PC-9 (cell line): ENCODE data around the gene RNF225. TPM values are rescaled to one million over a fixed set of nuclear protein-coding genes. Genes with fewer than 3 reads are reported as not detected.

ENCODE experiments used
- BruUV-seq: library from RNA; stranded (reverse); fragments of 400-500 nt; replicated peaks from 2 replicates; lab custom pipeline; 2021; lab: Mats Ljungman, UMichigan
- CTCF ChIA-PET: fragments of 300-600 bp; sonication (Branson Sonifier 250); formaldehyde crosslinking; loops from one replicate; lab custom pipeline; 2022; ENCODE audit warnings: antibody characterized with exemption; lab: Charles Lee
- POLR2A ChIA-PET: fragments of 300-600 bp; sonication (Branson Sonifier 250); formaldehyde crosslinking; loops from one replicate; lab custom pipeline; 2022; ENCODE audit warnings: antibody characterized with exemption; ENCODE audit not compliant: unreplicated experiment; lab: Charles Lee
- DNase-seq, 2 experiments: peaks; one replicate each; pipeline versions ENCODE4 v3.0.0 to v3.0.0-alpha.2; 2015 to 2022; ENCODE audit warnings: mixed read lengths in 1 of 2
- H2AFZ ChIP-seq: fragments of 200-600 bp; sonication (generic); 2 replicates; pipeline ENCODE4 v1.8.1; 2017; ENCODE audit warnings: antibody characterized with exemption
- H3F3A ChIP-seq: fragments of 200-600 bp; sonication (generic); 2 replicates; pipeline ENCODE4 v1.8.1; 2017; ENCODE audit warnings: antibody characterized with exemption, mild to moderate bottlenecking, low read depth; ENCODE audit not compliant: insufficient read depth
- H3K27ac ChIP-seq: fragments of 200-600 bp; sonication (generic); 2 replicates; pipeline ENCODE4 v1.6.1; 2016; ENCODE audit warnings: mixed run types
- H3K27me3 ChIP-seq: fragments of 200-600 bp; sonication (generic); 2 replicates; pipeline ENCODE4 v1.6.1; 2016; ENCODE audit warnings: low read depth, mixed run types; ENCODE audit not compliant: insufficient read depth
- H3K36me3 ChIP-seq: fragments of 200-600 bp; sonication (generic); 2 replicates; pipeline ENCODE4 v1.6.1; 2016; ENCODE audit warnings: low read depth, mixed run types
- H3K4me1 ChIP-seq: fragments of 200-600 bp; sonication (generic); replicated peaks from 2 replicates; pipeline ENCODE4 v1.6.1; 2016; ENCODE audit warnings: mixed run types; ENCODE audit not compliant: insufficient read depth
- H3K4me2 ChIP-seq: fragments of 200-600 bp; sonication (generic); 2 replicates; pipeline ENCODE4 v1.6.1; 2017; ENCODE audit warnings: mixed run types
- H3K4me3 ChIP-seq: fragments of 200-600 bp; sonication (generic); 2 replicates; pipeline ENCODE4 v1.6.1; 2016; ENCODE audit warnings: mixed run types
- H3K79me2 ChIP-seq: fragments of 200-600 bp; sonication (generic); 2 replicates; pipeline ENCODE4 v1.6.1; 2017; ENCODE audit warnings: low read depth, mixed run types
- H3K9me2 ChIP-seq: fragments of 200-600 bp; sonication (generic); 2 replicates; pipeline ENCODE4 v1.8.1; 2017; ENCODE audit warnings: mild to moderate bottlenecking; ENCODE audit not compliant: insufficient read depth
- H3K9me3 ChIP-seq: fragments of 200-600 bp; sonication (generic); 2 replicates; pipeline ENCODE4 v1.8.1; 2016; ENCODE audit warnings: low read depth; ENCODE audit not compliant: insufficient read depth
- H4K20me1 ChIP-seq: fragments of 200-600 bp; sonication (generic); 2 replicates; pipeline ENCODE4 v1.8.1; 2017; ENCODE audit not compliant: insufficient read depth
- EZH2 ChIP-seq: fragments of 200-600 bp; sonication (generic); IDR thresholded peaks from 2 replicates; pipeline ENCODE4 v1.8.0; 2017; ENCODE audit warnings: antibody characterized with exemption, low read depth
- intact Hi-C: fragments of 100-400 bp; cut with micrococcal nuclease; formaldehyde crosslinking; loops from one replicate; pipeline ENCODE4 v1.10.0; 2022; ENCODE audit not compliant: unreplicated experiment
- total RNA-seq: library from RNA; stranded (reverse); gene quantifications from 2 replicates; pipeline ENCODE4 v1.2.3, GENCODE V29; 2021
- TF ChIP-seq, protein P1 (sequence below): fragments of 200-600 bp; sonication (generic); conservative IDR thresholded peaks from 2 replicates; pipeline ENCODE4 v1.6.1; 2017; ENCODE audit warnings: mixed run types, antibody characterized with exemption, mild to moderate bottlenecking, moderate library complexity

Gene RNF225
- total RNA-seq, 1 experiment from 2014 or later, result 0.61 TPM

DNA sequence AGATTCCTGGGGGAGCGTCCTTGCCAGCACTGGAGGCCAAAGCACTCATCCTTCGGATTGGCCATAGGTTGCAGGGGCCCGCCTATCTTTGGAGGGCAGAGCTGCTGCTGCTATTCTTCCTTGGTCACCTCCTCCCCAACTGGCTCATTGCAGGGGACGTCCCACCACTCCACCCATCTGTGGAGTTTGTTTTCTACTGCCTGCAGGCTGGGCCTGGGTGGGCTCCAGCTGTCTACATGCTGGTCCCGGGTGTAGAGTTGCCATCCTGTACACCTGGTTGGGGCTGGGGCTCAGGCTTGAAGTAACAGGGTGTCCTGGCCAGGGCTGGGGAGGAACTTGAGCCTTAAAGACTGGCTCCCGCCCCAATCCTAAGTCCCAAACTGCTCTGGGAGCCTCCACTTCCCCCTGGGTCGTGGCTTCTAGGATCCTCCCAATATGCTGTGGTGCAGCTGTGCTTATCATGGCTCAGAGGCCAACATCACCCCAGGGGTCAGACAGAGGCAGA is 2.1 kb downstream of the RNF225 start:
- no peak overlapping the region for H2AFZ ChIP-seq
- peaks cover 35% of the 10 kb centered on the region for H3F3A ChIP-seq
- peaks cover 10% of the 10 kb centered on the region; the same call in 1 of the 2 replicates for H3K79me2 ChIP-seq
- H3K4me1 ChIP-seq, result peaks cover 32% of the 10 kb centered on the region
- H4K20me1 ChIP-seq, result peaks cover 12% of the 10 kb centered on the region
- H3K4me3 ChIP-seq, result no peak overlapping the region
- no peak for DNase-seq
- CTCF ChIA-PET, result no interaction called here
- no peaks in the 10 kb centered on the region for H3K9me2 ChIP-seq
- no peak overlapping the region for H3K27ac ChIP-seq
- POLR2A ChIA-PET, result no interaction called here
- TF ChIP-seq, protein P1, sequence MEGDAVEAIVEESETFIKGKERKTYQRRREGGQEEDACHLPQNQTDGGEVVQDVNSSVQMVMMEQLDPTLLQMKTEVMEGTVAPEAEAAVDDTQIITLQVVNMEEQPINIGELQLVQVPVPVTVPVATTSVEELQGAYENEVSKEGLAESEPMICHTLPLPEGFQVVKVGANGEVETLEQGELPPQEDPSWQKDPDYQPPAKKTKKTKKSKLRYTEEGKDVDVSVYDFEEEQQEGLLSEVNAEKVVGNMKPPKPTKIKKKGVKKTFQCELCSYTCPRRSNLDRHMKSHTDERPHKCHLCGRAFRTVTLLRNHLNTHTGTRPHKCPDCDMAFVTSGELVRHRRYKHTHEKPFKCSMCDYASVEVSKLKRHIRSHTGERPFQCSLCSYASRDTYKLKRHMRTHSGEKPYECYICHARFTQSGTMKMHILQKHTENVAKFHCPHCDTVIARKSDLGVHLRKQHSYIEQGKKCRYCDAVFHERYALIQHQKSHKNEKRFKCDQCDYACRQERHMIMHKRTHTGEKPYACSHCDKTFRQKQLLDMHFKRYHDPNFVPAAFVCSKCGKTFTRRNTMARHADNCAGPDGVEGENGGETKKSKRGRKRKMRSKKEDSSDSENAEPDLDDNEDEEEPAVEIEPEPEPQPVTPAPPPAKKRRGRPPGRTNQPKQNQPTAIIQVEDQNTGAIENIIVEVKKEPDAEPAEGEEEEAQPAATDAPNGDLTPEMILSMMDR, result no peak
- TF ChIP-seq EZH2, result no peak
- no TSS peak for BruUV-seq
- H3K36me3 ChIP-seq, result no peaks in the 10 kb centered on the region
- H3K27me3 ChIP-seq, result no peaks in the 10 kb centered on the region
- intact Hi-C loops, result no loop called here
- H3K4me2 ChIP-seq, result no peak overlapping the region
- H3K9me3 ChIP-seq, result no peaks in the 10 kb centered on the region

DNA sequence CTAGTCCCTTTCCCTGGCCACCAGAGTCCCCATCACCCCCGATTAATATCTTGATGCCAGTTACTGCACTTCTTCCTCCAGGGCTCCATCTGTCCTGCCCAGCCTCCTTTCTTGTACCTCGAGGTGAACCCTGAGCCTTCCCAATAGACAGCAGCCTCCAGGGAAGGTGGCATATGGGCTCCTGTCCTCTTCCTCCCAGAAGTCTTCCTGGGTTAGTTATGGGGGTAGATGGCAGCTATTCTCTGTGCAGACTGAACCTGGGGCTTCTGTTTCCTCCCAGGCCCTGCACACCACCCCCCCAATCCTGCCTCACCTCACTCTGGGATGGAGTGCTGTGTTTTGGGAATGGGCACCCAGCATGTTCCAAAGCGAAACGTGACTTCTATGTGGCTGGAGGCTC is 2.6 kb downstream of the RNF225 start:
- Histone ChIP-seq H3K27ac (no peak overlapping the region), H3K36me3 (no peaks in the 10 kb centered on the region), H3K9me2 (no peaks in the 10 kb centered on the region), H3K9me3 (no peaks in the 10 kb centered on the region), H3K4me2 (no peak overlapping the region), H2AFZ (no peak overlapping the region), H3K4me3 (no peak overlapping the region), H4K20me1 (peaks cover 10% of the 10 kb centered on the region; the same call in 1 of the 2 replicates), H3K27me3 (no peaks in the 10 kb centered on the region), H3F3A (peaks cover 30% of the 10 kb centered on the region), H3K79me2 (peaks cover 11% of the 10 kb centered on the region; the same call in 1 of the 2 replicates), H3K4me1 (peaks cover 32% of the 10 kb centered on the region)
- no TSS peak for BruUV-seq
- intact Hi-C loops, result no loop called here
- POLR2A ChIA-PET, result no interaction called here
- no peak for DNase-seq
- CTCF ChIA-PET, result no interaction called here
- TF ChIP-seq, protein P1, result no peak
- no peak for TF ChIP-seq EZH2

DNA sequence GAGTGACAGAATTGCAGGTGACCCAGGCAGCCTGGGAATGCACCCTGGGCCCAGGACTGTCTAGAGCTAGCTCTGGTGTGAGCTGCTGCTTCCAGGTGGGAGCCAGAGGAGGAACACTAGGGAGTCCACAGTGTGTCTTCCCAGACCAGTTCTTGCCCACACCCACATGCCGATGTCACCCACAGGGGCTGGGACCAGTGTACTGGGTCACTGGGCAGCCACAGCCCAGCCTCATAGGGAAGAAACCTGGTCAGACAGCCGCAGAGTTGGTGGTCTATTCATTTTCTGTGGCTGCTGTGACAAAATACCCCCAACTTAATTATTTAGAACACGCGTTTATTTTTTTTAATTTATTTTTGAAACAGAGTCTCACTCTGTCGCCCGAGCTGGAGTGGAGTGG is 3.1 kb downstream of the RNF225 start:
- no peaks in the 10 kb centered on the region for H3K9me3 ChIP-seq
- H3K27me3 ChIP-seq, result no peaks in the 10 kb centered on the region
- peaks cover 30% of the 10 kb centered on the region for H3K4me1 ChIP-seq
- peaks cover 9% of the 10 kb centered on the region; the same call in 1 of the 2 replicates for H4K20me1 ChIP-seq
- CTCF ChIA-PET, result no interaction called here
- no peak for DNase-seq
- no peak for TF ChIP-seq EZH2
- TF ChIP-seq, protein P1, result no peak
- H3K9me2 ChIP-seq, result no peaks in the 10 kb centered on the region
- no peak overlapping the region for H3K4me3 ChIP-seq
- H3K4me2 ChIP-seq, result no peak overlapping the region
- H2AFZ ChIP-seq, result no peak overlapping the region
- peaks cover 12% of the 10 kb centered on the region; the same call in 1 of the 2 replicates for H3K79me2 ChIP-seq
- no peaks in the 10 kb centered on the region for H3K36me3 ChIP-seq
- POLR2A ChIA-PET, result no interaction called here
- intact Hi-C loops, result no loop called here
- peaks cover 25% of the 10 kb centered on the region for H3F3A ChIP-seq
- no TSS peak for BruUV-seq
- H3K27ac ChIP-seq, result no peak overlapping the region
